Liver (tissue), 9 donors: ENCODE results near the gene DMAC1. TPM values are rescaled to one million over a fixed set of nuclear protein-coding genes. Genes with fewer than 3 reads are reported as not detected.

Source experiments
- DNase-seq: peaks from one replicate; pipeline ENCODE4 v3.0.0-alpha.2; 2017; ENCODE audit warnings: low spot score
- H3K27ac ChIP-seq, 2 donors: one replicate each; pipeline ENCODE4 v1.7.0; 2013; ENCODE audit warnings: inconsistent platforms in 2 of 2, low read length in 2 of 2, control low read depth in 1 of 2, low read depth in 1 of 2, mild to moderate bottlenecking in 1 of 2
- H3K27me3 ChIP-seq, 4 donors: one replicate each; pipeline versions ENCODE4 v1.6.1 to v1.7.0; 2013; ENCODE audit warnings: low read length in 3 of 4, inconsistent platforms in 1 of 4, mild to moderate bottlenecking in 1 of 4, moderate library complexity in 1 of 4; ENCODE audit not compliant: control insufficient read depth in 4 of 4, insufficient read depth in 4 of 4
- H3K36me3 ChIP-seq, 4 donors: one replicate each; pipeline versions ENCODE4 v1.6.1 to v1.7.0; 2013; ENCODE audit warnings: low read length in 3 of 4, mild to moderate bottlenecking in 3 of 4, low read depth in 1 of 4, moderate library complexity in 1 of 4; ENCODE audit not compliant: control insufficient read depth in 4 of 4, insufficient read depth in 3 of 4
- H3K4me1 ChIP-seq, 4 donors: one replicate each; pipeline versions ENCODE4 v1.6.1 to v1.7.0; 2013; ENCODE audit warnings: low read length in 3 of 4, mild to moderate bottlenecking in 3 of 4, moderate library complexity in 1 of 4; ENCODE audit not compliant: control insufficient read depth in 4 of 4, insufficient read depth in 4 of 4
- H3K4me3 ChIP-seq, 3 donors: one replicate each; pipeline versions ENCODE4 v1.6.1 to v1.7.0; 2013; ENCODE audit warnings: low read length in 3 of 3, control low read depth in 1 of 3, low read depth in 1 of 3, mild to moderate bottlenecking in 1 of 3
- H3K9ac ChIP-seq, 2 donors: one replicate each; pipeline ENCODE4 v1.7.0; 2013; ENCODE audit warnings: low read length in 2 of 2, mild to moderate bottlenecking in 2 of 2, moderate library complexity in 2 of 2, control low read depth in 1 of 2, low read depth in 1 of 2
- H3K9me3 ChIP-seq, 4 donors: one replicate each; pipeline versions ENCODE4 v1.6.1 to v1.7.0; 2013; ENCODE audit warnings: low read length in 3 of 4; ENCODE audit not compliant: control insufficient read depth in 4 of 4
- EGR1 ChIP-seq, 2 donors: IDR thresholded peaks; 2 replicates each; pipeline ENCODE4 v1.6.1; 2016 to 2018; ENCODE audit warnings: antibody characterized with exemption in 2 of 2, low read depth in 2 of 2
- GABPA ChIP-seq, 2 donors: IDR thresholded peaks in 1 of 2; conservative IDR thresholded peaks in 1 of 2; 2 replicates each; pipeline ENCODE4 v1.6.1; 2016; ENCODE audit warnings: antibody characterized with exemption in 2 of 2, mild to moderate bottlenecking in 1 of 2, moderate library complexity in 1 of 2
- HNF4G ChIP-seq: IDR thresholded peaks from 2 replicates; pipeline ENCODE4 v1.6.1; 2016; ENCODE audit warnings: antibody characterized with exemption
- SP1 ChIP-seq: IDR thresholded peaks from 2 replicates; pipeline ENCODE4 v1.6.1; 2018; ENCODE audit warnings: antibody characterized with exemption, mild to moderate bottlenecking
- WGBS: extraction: QIAGEN DNeasy Blood & Tissue Kit; methylation state at CpG from one replicate; pipeline ENCODE4 v1.1.7; 2013; 5-methylcytosine and 5-hydroxymethylcytosine counted together
- polyA plus RNA-seq, 2 donors: library from polyadenylated mRNA; stranded (reverse) in 1 of 2; unstranded in 1 of 2; fragments of 200-250 nt in 1 of 2; fragments of >200 nt in 1 of 2; fragmentation: Nextera tagmentation in 1 of 2; extraction: Ambion mirVana in 1 of 2; gene quantifications; one replicate each; pipeline versions ENCODE4 v1.2.1 to v1.2.3, GENCODE V29; 2013 to 2015
- total RNA-seq, 2 donors: library from RNA; depleted of rRNA; stranded (reverse); fragments of >200 nt; gene quantifications; one replicate each; pipeline ENCODE4 v1.2.3, GENCODE V29; 2014
- TF ChIP-seq, protein P1 (sequence below): IDR thresholded peaks from 2 replicates; pipeline ENCODE4 v1.6.1; 2016; ENCODE audit warnings: antibody characterized with exemption, mild to moderate bottlenecking
- TF ChIP-seq, protein P2 (sequence below): IDR thresholded peaks from 2 replicates; pipeline ENCODE4 v1.6.1; 2016; ENCODE audit warnings: antibody characterized with exemption
- TF ChIP-seq, protein P3 (sequence below): IDR thresholded peaks from 2 replicates; pipeline ENCODE4 v1.6.1; 2016; ENCODE audit warnings: antibody characterized with exemption
- donor health status: healthy.
- donor health status: healthy.
- donor health status: healthy.
- donor health status: healthy.
- donor health status: healthy.

DMAC1 gene
- total and polyA plus RNA-seq, 4 donors: 4.4 to 53.0 (median 9.0) TPM

DNA sequence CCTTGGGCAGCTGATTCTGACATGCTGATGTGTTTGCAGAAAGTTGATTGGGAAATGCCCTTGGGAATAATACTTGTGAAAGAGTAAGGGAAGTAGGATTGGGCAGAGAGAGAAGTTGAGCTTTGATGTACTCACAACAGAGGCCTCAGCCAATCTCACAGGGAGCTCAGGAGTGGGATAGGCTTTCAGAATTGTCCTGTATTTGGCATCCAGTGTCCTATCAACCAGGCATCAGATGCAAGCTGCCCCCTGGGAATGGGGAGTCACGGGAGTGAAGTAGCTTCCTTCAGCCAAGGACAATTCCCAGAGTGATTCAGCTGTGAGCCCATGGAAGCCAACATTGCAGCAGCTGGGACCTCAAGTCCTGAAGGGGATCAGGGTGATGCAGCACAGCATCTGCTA is 39.6 kb downstream of the DMAC1 start:
- no peak overlapping the region for H3K9ac ChIP-seq
- no peak overlapping the region for H3K4me3 ChIP-seq
- no peaks in the 10 kb centered on the region for H3K36me3 ChIP-seq
- no peak for DNase-seq
- no peak for TF ChIP-seq HNF4G
- 69% methylated on average over 1 of the region's 1 CpG for WGBS
- H3K9me3 ChIP-seq: no peaks in the 10 kb centered on the region
- no peak overlapping the region for H3K27ac ChIP-seq
- H3K27me3 ChIP-seq: no peaks in the 10 kb centered on the region
- H3K4me1 ChIP-seq: no peaks in the 10 kb centered on the region

DNA sequence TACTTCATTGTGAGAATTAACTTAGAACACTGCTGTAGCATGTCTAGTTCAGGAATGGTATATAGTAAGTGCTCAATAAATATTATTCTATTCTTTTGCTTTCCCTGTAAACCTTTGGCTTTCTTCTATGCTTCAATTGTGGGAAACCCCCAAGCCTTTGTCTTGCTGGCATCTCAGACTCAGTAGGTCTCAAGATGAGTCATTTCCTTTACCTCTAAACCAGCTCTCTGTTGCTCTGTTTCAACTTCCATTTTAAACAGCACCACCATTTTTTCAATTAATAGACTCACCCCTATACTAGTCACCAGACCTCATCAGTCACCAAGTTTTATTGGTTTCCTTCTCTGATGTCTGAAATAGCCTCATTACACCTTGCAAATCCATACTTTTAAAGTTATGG is 43.5 kb downstream of the DMAC1 start:
- no peaks in the 10 kb centered on the region for H3K9me3 ChIP-seq

DNA sequence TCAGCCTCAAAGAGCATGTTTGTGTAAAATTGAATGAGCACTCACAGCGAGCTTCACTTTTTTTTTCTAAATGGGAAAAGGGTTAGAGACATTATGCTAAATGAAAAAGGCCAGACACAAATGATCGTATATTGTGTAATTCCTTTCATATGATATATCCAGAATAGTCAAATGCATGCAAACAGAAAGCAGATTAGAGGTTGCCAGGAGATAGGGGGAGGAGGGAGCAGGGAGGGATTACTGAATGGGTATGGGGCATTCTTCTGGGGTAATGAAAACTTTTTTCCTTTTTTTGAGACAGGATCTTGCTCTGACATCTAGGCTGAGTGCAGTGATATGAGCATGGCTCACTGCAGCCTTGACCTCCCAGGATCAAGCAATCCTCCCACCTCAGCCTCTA is 47.1 kb downstream of the DMAC1 start:
- H3K27ac ChIP-seq: no peak overlapping the region
- H3K4me1 ChIP-seq: no peaks in the 10 kb centered on the region
- H3K9me3 ChIP-seq: no peaks in the 10 kb centered on the region
- no peaks in the 10 kb centered on the region for H3K36me3 ChIP-seq
- TF ChIP-seq, protein P1, sequence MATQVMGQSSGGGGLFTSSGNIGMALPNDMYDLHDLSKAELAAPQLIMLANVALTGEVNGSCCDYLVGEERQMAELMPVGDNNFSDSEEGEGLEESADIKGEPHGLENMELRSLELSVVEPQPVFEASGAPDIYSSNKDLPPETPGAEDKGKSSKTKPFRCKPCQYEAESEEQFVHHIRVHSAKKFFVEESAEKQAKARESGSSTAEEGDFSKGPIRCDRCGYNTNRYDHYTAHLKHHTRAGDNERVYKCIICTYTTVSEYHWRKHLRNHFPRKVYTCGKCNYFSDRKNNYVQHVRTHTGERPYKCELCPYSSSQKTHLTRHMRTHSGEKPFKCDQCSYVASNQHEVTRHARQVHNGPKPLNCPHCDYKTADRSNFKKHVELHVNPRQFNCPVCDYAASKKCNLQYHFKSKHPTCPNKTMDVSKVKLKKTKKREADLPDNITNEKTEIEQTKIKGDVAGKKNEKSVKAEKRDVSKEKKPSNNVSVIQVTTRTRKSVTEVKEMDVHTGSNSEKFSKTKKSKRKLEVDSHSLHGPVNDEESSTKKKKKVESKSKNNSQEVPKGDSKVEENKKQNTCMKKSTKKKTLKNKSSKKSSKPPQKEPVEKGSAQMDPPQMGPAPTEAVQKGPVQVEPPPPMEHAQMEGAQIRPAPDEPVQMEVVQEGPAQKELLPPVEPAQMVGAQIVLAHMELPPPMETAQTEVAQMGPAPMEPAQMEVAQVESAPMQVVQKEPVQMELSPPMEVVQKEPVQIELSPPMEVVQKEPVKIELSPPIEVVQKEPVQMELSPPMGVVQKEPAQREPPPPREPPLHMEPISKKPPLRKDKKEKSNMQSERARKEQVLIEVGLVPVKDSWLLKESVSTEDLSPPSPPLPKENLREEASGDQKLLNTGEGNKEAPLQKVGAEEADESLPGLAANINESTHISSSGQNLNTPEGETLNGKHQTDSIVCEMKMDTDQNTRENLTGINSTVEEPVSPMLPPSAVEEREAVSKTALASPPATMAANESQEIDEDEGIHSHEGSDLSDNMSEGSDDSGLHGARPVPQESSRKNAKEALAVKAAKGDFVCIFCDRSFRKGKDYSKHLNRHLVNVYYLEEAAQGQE: no peak
- no peak for TF ChIP-seq EGR1 (IDR thresholded peaks at IDR 0.05; ENCODE audit: low read depth in 2 of 2)
- no peak for TF ChIP-seq HNF4G
- TF ChIP-seq, protein P2, sequence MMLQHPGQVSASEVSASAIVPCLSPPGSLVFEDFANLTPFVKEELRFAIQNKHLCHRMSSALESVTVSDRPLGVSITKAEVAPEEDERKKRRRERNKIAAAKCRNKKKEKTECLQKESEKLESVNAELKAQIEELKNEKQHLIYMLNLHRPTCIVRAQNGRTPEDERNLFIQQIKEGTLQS: no peak
- no peak for TF ChIP-seq SP1
- TF ChIP-seq, protein P3, sequence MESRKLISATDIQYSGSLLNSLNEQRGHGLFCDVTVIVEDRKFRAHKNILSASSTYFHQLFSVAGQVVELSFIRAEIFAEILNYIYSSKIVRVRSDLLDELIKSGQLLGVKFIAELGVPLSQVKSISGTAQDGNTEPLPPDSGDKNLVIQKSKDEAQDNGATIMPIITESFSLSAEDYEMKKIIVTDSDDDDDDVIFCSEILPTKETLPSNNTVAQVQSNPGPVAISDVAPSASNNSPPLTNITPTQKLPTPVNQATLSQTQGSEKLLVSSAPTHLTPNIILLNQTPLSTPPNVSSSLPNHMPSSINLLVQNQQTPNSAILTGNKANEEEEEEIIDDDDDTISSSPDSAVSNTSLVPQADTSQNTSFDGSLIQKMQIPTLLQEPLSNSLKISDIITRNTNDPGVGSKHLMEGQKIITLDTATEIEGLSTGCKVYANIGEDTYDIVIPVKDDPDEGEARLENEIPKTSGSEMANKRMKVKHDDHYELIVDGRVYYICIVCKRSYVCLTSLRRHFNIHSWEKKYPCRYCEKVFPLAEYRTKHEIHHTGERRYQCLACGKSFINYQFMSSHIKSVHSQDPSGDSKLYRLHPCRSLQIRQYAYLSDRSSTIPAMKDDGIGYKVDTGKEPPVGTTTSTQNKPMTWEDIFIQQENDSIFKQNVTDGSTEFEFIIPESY: no peak
- 61% methylated on average over 2 of the region's 2 CpGs for WGBS
- no peak overlapping the region for H3K9ac ChIP-seq
- H3K27me3 ChIP-seq: no peaks in the 10 kb centered on the region
- H3K4me3 ChIP-seq: no peak overlapping the region
- no peak for DNase-seq

More for the DNA sequence above, 43.5 kb downstream of the DMAC1 start:
- no peak overlapping the region for H3K4me3 ChIP-seq
- H3K36me3 ChIP-seq: no peaks in the 10 kb centered on the region
- H3K27me3 ChIP-seq: no peaks in the 10 kb centered on the region
- DNase-seq: no peak
- no peaks in the 10 kb centered on the region for H3K4me1 ChIP-seq
- TF ChIP-seq, protein P2: no peak
- TF ChIP-seq GABPA (IDR thresholded peaks at IDR 0.05 in 1 of 2, conservative IDR thresholded peaks at IDR 0.05 in 1 of 2) (no peak), SP1 (no peak)
- no peak overlapping the region for H3K9ac ChIP-seq
- no peak overlapping the region for H3K27ac ChIP-seq
